Measurements from ENCODE around the gene TMC4.
"Not testable (repeated sequence)": the region's sequence is repeated elsewhere in the genome, so short reads cannot be mapped to it uniquely, and the experiment has no call there.

TMC4 gene, protein sequence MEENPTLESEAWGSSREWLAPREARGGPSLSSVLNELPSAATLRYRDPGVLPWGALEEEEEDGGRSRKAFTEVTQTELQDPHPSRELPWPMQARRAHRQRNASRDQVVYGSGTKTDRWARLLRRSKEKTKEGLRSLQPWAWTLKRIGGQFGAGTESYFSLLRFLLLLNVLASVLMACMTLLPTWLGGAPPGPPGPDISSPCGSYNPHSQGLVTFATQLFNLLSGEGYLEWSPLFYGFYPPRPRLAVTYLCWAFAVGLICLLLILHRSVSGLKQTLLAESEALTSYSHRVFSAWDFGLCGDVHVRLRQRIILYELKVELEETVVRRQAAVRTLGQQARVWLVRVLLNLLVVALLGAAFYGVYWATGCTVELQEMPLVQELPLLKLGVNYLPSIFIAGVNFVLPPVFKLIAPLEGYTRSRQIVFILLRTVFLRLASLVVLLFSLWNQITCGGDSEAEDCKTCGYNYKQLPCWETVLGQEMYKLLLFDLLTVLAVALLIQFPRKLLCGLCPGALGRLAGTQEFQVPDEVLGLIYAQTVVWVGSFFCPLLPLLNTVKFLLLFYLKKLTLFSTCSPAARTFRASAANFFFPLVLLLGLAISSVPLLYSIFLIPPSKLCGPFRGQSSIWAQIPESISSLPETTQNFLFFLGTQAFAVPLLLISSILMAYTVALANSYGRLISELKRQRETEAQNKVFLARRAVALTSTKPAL

GRCh38 chr19:54172471-54173358 is at the start of gene TMC4:
Gene TMC4, minus strand, starts transcription at chr19:54173160. Its CDS starts 43 bp downstream, at chr19:54173117.
- Mint-ChIP-seq H3K4me1 (ENCODE audit: low read depth) (peaks cover 6% of the 10 kb centered on the region), H3K36me3 (no peaks in the 10 kb centered on the region), H3K9me3 (ENCODE audit: low read depth) (no peaks in the 10 kb centered on the region), H3K27ac (no peak within 1 kb of the TSS), H3K27me3 (no peaks in the 10 kb centered on the region), H3K4me3 (no peak within 1 kb of the TSS)

- not testable (repeated sequence) for H3K27me3 Mint-ChIP-seq; H3K4me1 Mint-ChIP-seq (ENCODE audit: low read depth); H3K4me3 Mint-ChIP-seq
These were observed 49.0 kb upstream of the TMC4 start for GRCh38 chr19:54221947-54222346.

GRCh38 chr19:54219702-54220101 is 46.7 kb upstream of the TMC4 start:
- H3K36me3 Mint-ChIP-seq; H3K27me3 Mint-ChIP-seq; H3K27ac Mint-ChIP-seq; H3K4me3 Mint-ChIP-seq; H3K9me3 Mint-ChIP-seq (ENCODE audit: low read depth); H3K4me1 Mint-ChIP-seq (ENCODE audit: low read depth): not testable (repeated sequence)

More at GRCh38 chr19:54221947-54222346, 49.0 kb upstream of the TMC4 start:
- H3K36me3 Mint-ChIP-seq; H3K9me3 Mint-ChIP-seq (ENCODE audit: low read depth); H3K27ac Mint-ChIP-seq: not testable (repeated sequence)

DNA sequence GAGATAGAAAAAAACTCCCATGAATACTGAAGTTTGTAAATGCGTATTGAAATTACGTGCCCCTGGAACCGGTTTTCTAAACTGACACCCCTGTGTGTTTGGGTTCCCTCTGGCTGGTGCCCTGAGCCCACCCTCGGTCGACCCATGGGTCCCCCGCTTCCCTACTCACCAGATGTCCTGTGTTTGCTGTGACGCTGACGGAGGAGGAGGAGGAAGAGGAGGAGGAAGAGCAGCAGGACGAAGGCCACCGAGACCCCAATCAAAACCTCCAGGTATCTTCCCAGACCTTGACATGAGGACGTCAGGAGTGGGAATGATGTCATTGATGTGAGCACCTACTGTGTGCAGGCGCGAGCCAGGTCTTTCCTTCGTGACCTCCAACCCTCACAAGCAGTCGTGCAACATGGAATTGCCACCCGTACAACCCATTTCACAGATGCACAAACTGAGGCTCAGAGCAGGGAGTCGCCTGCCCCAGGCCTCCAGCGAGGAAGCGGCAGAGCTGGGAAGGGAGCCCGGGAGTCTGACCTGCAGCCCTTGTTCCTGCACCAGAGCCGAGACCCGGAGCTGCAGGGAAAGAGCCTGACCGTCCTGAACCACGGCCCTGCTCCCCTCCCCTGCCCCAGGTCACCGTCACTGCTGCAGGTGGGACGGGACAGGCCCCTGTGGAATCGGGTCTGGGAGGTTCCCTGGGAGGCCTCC is 46.2 kb upstream of the TMC4 start:
- no peak overlapping the region for H3K4me3 Mint-ChIP-seq
- H3K4me1 Mint-ChIP-seq (ENCODE audit: low read depth) = peaks cover 3% of the 10 kb centered on the region
- peaks cover 3% of the 10 kb centered on the region for H3K36me3 Mint-ChIP-seq
- no peak overlapping the region for H3K27ac Mint-ChIP-seq
- peaks cover 3% of the 10 kb centered on the region for H3K27me3 Mint-ChIP-seq
- no peaks in the 10 kb centered on the region for H3K9me3 Mint-ChIP-seq (ENCODE audit: low read depth)

DNA sequence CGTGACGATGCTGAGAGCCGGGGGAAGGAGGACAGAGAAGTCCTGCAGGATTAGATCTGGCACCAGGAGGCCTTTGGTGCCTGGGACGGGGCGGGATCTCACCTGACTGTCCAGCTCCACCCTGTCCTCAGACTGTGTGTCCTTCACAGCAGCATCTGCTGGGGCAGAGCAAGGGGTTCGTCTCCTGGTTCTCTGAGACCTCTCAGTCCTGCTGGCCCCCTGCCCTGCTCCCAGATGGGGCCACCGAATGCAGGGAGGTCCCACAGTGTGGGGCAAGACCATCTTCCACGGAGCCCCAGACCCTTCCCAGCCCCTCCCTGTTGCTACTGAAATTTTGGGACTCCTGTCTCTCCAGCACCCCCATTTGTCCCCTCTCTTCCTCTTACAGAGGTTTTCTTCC is 45.3 kb upstream of the TMC4 start:
- Mint-ChIP-seq H3K27me3 (no peaks in the 10 kb centered on the region), H3K36me3 (peaks cover 3% of the 10 kb centered on the region), H3K4me3 (no peak overlapping the region), H3K27ac (no peak overlapping the region), H3K9me3 (ENCODE audit: low read depth) (no peaks in the 10 kb centered on the region), H3K4me1 (ENCODE audit: low read depth) (peaks cover 1% of the 10 kb centered on the region)

DNA sequence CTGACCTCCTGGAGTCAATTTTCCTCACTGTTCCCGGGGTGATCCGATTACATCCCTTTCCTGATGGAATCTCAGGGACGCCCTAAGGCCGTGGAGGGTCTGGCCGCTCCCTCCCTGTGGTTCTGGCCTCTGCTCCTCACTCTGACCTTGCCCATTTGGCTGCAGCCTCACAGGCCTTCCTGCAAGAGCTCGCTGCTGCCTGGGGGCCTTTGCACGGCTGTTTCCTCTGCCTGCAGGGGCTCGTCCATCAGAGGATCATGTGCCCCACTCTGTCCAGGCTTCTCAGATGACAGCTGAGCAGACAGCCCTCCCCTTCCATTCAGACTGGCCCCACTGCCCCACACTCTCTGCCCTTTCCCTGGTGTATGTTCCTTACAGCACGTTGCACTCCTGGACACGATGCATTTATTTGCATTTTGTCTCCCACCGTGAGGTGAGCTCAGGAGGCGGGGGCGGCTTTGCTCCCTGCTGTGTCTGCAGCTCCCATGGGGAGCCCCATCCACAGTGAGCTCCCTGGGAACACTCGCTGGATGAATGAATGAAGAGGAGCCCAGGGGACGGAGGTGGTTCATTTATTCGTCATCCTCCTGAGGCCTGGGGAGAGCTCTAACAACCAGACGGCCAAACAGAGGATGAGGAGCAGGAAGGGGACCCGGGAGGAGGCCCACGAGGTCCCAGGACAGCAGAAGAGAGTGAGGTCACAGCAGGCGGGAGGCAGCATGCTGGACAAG is 44.7 kb upstream of the TMC4 start:
- H3K4me1 Mint-ChIP-seq (ENCODE audit: low read depth); H3K4me3 Mint-ChIP-seq; H3K9me3 Mint-ChIP-seq (ENCODE audit: low read depth); H3K36me3 Mint-ChIP-seq; H3K27me3 Mint-ChIP-seq; H3K27ac Mint-ChIP-seq: not testable (repeated sequence)

DNA sequence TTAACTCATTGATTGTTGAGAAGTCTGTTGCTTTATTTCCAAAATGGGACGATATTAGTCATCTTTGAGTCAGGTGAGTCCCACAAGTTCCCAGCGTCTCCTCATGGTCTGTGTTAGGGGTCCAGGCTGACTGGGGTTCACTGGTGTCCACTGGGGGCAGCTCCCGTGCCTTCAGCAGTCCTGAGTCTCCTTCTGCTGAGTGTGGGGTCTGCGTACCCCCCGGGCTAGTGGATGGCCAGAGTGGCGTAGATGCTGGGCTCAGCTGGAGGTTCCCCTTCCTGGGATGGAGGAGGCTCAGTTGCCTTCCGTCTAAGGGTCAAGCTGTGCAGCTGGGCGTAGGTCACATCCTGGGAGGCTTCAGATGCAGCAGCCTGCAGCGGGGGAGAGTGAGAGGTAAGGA is 43.9 kb upstream of the TMC4 start:
- Mint-ChIP-seq H3K9me3 (ENCODE audit: low read depth) (no peaks in the 10 kb centered on the region), H3K27ac (no peak overlapping the region), H3K36me3 (peaks cover 3% of the 10 kb centered on the region), H3K27me3 (no peaks in the 10 kb centered on the region), H3K4me3 (no peak overlapping the region), H3K4me1 (ENCODE audit: low read depth) (no peaks in the 10 kb centered on the region)

DNA sequence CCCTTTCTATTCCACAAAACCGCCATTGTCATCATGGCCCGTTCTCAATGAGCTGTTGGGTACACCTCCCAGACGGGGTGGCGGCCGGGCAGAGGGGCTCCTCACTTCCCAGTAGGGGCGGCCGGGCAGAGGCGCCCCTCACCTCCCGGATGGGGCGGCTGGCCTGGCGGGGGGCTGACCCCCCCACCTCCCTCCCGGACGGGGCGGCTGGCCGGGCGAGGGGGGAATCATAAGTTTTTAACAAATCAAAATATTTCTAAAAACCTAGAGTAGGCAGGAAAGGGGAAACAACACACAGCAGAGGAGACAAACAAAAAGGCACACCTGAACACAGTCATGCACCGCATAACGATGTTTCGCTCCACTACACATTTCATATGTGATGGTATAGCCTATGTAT is 41.8 kb upstream of the TMC4 start:
- H3K36me3 Mint-ChIP-seq = peaks cover 12% of the 10 kb centered on the region
- H3K4me1 Mint-ChIP-seq (ENCODE audit: low read depth) = peaks cover 16% of the 10 kb centered on the region
- H3K9me3 Mint-ChIP-seq (ENCODE audit: low read depth); H3K27me3 Mint-ChIP-seq; H3K4me3 Mint-ChIP-seq; H3K27ac Mint-ChIP-seq: not testable (repeated sequence)

DNA sequence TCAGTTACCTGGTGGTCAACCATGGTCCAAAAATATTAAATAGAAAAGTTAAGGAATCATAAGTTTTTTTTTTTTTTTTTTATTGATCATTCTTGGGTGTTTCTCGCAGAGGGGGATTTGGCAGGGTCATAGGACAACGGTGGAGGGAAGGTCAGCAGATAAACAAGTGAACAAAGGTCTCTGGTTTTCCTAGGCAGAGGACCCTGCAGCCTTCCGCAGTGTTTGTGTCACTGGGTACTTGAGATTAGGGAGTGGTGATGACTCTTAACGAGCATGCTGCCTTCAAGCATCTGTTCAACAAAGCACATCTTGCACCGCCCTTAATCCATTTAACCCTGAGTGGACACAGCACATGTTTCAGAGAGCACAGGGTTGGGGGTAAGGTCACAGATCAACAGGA is 41.3 kb upstream of the TMC4 start:
- H3K36me3 Mint-ChIP-seq = peaks cover 12% of the 10 kb centered on the region
- H3K27ac Mint-ChIP-seq; H3K27me3 Mint-ChIP-seq; H3K4me3 Mint-ChIP-seq; H3K9me3 Mint-ChIP-seq (ENCODE audit: low read depth): not testable (repeated sequence)
- peaks cover 21% of the 10 kb centered on the region for H3K4me1 Mint-ChIP-seq (ENCODE audit: low read depth)

GRCh38 chr19:54211235-54211634 is 38.3 kb upstream of the TMC4 start:
- H3K27ac Mint-ChIP-seq = peak overlapping the region; percentile 94
- no peaks in the 10 kb centered on the region for H3K9me3 Mint-ChIP-seq (ENCODE audit: low read depth)
- peaks cover 12% of the 10 kb centered on the region for H3K36me3 Mint-ChIP-seq
- H3K27me3 Mint-ChIP-seq = no peaks in the 10 kb centered on the region
- H3K4me3 Mint-ChIP-seq = peak overlapping the region; percentile 66
- peaks cover 48% of the 10 kb centered on the region for H3K4me1 Mint-ChIP-seq (ENCODE audit: low read depth)

DNA sequence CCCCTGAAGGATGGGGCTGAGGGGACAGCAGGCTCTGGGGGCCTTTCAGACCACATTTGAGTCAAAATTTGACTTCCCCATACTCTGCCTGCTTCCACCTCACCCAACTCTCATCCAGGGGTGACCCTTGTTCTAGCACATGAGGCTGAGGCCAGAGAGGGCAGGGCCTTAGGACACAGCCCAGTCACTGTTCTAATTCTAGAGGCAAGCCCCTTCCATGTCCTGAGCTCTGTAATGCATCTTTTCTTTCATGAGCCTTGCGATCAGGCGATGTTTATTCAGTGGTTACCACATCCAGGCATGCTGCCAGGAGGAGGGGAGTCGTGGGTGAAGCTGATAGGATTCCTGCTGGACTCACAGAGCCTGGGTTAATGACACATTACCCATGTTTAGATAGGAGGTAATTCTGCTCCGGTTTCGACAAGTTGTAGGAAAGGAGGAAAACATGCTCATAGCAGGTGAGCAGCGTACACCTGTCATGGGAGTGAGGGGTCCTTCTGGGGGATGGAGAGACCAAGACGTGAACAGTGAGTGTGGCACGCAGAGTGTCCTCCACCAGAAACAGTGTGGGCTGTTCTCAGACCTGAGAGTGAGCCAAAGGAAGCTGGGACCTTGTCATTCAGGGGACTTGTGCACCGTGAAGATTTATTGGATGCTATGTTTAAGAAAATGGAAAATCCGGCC is 37.0 kb upstream of the TMC4 start:
- Mint-ChIP-seq H3K36me3 (peaks cover 14% of the 10 kb centered on the region), H3K27ac (peak overlapping the region; percentile 94), H3K4me1 (ENCODE audit: low read depth) (peaks cover 60% of the 10 kb centered on the region)

GRCh38 chr19:54209058-54209810 is 36.3 kb upstream of the TMC4 start:
- Mint-ChIP-seq H3K4me1 (ENCODE audit: low read depth) (peaks cover 67% of the 10 kb centered on the region), H3K36me3 (peaks cover 15% of the 10 kb centered on the region), H3K27ac (peak overlapping the region; percentile 94), H3K9me3 (ENCODE audit: low read depth) (no peaks in the 10 kb centered on the region), H3K4me3 (peak overlapping the region; percentile 66), H3K27me3 (no peaks in the 10 kb centered on the region)

More for the DNA sequence above, 37.0 kb upstream of the TMC4 start:
- Mint-ChIP-seq H3K9me3 (ENCODE audit: low read depth) (no peaks in the 10 kb centered on the region), H3K4me3 (peak overlapping the region; percentile 66), H3K27me3 (no peaks in the 10 kb centered on the region)

DNA sequence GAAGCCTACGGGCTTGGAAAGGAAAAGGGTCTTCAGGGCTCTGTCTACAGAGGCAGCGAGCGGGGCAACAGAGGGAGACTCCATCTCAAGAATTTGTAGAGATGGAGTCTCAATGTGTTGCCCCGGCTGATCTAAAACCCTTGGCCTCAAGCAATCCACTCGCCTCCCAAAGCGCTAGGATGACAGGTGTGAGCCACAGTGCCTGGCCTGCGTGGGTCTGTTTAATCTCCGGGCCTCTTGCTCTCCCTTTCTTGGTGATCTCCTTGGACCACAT is 35.8 kb upstream of the TMC4 start:
- peaks cover 71% of the 10 kb centered on the region for H3K4me1 Mint-ChIP-seq (ENCODE audit: low read depth)
- H3K36me3 Mint-ChIP-seq = peaks cover 15% of the 10 kb centered on the region
- H3K9me3 Mint-ChIP-seq (ENCODE audit: low read depth) = no peaks in the 10 kb centered on the region
- no peaks in the 10 kb centered on the region for H3K27me3 Mint-ChIP-seq
- H3K27ac Mint-ChIP-seq = peak overlapping the region; percentile 89
- H3K4me3 Mint-ChIP-seq = peak overlapping the region; percentile 96

Data from activated naive CD8-positive, alpha-beta T cell (primary cell).